Measurements from ENCODE around the gene TPT1.

DNA sequence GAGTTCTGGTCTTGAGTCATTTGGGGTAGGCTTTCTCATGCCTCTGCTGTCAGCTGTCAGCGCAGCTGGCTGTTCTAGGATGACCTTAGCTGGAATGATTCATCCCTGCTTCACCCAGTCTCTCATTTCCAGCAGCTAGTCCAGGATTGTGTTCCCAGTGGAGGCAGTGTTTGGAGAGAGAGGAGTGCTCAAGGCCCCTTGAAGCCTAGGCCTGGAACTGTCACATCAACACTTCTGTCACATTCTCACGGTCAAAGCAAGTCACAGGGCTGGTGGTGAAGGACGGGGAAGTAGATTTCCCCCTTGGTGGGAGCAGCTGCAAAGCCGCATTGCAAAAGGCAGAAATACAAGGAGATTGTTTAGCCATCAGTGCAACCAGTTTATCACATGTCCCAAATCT, 15.2 kb downstream of the TPT1 start:
- TF ChIP-seq CEBPB (IDR thresholded peaks at IDR 0.05; ENCODE audit: borderline replicate concordance, low read depth, low read length) (no peak), POLR2A (IDR thresholded peaks at IDR 0.05; ENCODE audit: insufficient read depth in 1 of 2, low read depth in 2 of 2, low read length in 2 of 2) (no peak), ZNF17 (CRISPR knock-in tag; IDR thresholded peaks at IDR 0.05) (no peak), STAT5B (CRISPR knock-in tag; IDR thresholded peaks at IDR 0.05) (no peak), NR1H2 (CRISPR knock-in tag; IDR thresholded peaks at IDR 0.05; ENCODE audit: borderline replicate concordance, low read depth) (no peak), ZNF274 (CRISPR knock-in tag; IDR thresholded peaks at IDR 0.05) (no peak), PCBP2 (optimal IDR thresholded peaks at IDR 0.05; ENCODE audit: low read depth, low read length, poor library complexity, severe bottlenecking) (no peak)
- TF ChIP-seq, protein P1, sequence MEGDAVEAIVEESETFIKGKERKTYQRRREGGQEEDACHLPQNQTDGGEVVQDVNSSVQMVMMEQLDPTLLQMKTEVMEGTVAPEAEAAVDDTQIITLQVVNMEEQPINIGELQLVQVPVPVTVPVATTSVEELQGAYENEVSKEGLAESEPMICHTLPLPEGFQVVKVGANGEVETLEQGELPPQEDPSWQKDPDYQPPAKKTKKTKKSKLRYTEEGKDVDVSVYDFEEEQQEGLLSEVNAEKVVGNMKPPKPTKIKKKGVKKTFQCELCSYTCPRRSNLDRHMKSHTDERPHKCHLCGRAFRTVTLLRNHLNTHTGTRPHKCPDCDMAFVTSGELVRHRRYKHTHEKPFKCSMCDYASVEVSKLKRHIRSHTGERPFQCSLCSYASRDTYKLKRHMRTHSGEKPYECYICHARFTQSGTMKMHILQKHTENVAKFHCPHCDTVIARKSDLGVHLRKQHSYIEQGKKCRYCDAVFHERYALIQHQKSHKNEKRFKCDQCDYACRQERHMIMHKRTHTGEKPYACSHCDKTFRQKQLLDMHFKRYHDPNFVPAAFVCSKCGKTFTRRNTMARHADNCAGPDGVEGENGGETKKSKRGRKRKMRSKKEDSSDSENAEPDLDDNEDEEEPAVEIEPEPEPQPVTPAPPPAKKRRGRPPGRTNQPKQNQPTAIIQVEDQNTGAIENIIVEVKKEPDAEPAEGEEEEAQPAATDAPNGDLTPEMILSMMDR (CRISPR knock-in tag; IDR thresholded peaks at IDR 0.05), result no peak
- TF ChIP-seq, protein P2, sequence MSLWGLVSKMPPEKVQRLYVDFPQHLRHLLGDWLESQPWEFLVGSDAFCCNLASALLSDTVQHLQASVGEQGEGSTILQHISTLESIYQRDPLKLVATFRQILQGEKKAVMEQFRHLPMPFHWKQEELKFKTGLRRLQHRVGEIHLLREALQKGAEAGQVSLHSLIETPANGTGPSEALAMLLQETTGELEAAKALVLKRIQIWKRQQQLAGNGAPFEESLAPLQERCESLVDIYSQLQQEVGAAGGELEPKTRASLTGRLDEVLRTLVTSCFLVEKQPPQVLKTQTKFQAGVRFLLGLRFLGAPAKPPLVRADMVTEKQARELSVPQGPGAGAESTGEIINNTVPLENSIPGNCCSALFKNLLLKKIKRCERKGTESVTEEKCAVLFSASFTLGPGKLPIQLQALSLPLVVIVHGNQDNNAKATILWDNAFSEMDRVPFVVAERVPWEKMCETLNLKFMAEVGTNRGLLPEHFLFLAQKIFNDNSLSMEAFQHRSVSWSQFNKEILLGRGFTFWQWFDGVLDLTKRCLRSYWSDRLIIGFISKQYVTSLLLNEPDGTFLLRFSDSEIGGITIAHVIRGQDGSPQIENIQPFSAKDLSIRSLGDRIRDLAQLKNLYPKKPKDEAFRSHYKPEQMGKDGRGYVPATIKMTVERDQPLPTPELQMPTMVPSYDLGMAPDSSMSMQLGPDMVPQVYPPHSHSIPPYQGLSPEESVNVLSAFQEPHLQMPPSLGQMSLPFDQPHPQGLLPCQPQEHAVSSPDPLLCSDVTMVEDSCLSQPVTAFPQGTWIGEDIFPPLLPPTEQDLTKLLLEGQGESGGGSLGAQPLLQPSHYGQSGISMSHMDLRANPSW (CRISPR knock-in tag; IDR thresholded peaks at IDR 0.05; ENCODE audit: borderline replicate concordance), result no peak

All from HepG2 (cell line).